ENCODE data around the gene STX18.

The STX18 gene

DNA sequence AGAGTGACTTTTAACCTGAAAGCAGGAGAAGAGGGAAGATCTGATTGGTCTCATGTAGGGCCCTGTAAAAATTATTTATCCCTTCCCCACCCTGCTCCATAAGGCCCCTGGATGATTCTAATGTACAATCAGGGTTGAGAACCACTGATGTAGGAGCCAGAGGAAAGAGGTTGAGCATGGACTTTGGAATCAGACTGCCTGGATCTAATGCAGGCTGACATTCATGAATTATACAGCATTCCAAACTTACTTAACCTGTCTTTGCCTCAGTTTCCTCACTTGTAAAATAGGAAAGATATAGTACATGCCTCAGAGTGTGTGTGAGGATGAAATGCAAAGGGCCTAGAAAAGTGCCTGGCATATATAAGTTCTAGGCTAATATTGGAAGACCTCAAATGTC is 47.0 kb downstream of the STX18 start:
- H3K4me3 ChIP-seq (ENCODE audit: low read depth, low read length), result no peak overlapping the region
- TF ChIP-seq, protein P1, sequence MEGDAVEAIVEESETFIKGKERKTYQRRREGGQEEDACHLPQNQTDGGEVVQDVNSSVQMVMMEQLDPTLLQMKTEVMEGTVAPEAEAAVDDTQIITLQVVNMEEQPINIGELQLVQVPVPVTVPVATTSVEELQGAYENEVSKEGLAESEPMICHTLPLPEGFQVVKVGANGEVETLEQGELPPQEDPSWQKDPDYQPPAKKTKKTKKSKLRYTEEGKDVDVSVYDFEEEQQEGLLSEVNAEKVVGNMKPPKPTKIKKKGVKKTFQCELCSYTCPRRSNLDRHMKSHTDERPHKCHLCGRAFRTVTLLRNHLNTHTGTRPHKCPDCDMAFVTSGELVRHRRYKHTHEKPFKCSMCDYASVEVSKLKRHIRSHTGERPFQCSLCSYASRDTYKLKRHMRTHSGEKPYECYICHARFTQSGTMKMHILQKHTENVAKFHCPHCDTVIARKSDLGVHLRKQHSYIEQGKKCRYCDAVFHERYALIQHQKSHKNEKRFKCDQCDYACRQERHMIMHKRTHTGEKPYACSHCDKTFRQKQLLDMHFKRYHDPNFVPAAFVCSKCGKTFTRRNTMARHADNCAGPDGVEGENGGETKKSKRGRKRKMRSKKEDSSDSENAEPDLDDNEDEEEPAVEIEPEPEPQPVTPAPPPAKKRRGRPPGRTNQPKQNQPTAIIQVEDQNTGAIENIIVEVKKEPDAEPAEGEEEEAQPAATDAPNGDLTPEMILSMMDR (IDR thresholded peaks at IDR 0.05; ENCODE audit: low read depth, low read length, missing control alignments), result no peak
- in situ Hi-C loops (cut with HindIII; ENCODE audit: low sequenced_read_pairs), result no loop called here
- no peak for DNase-seq (ENCODE audit: low read depth)

DNA sequence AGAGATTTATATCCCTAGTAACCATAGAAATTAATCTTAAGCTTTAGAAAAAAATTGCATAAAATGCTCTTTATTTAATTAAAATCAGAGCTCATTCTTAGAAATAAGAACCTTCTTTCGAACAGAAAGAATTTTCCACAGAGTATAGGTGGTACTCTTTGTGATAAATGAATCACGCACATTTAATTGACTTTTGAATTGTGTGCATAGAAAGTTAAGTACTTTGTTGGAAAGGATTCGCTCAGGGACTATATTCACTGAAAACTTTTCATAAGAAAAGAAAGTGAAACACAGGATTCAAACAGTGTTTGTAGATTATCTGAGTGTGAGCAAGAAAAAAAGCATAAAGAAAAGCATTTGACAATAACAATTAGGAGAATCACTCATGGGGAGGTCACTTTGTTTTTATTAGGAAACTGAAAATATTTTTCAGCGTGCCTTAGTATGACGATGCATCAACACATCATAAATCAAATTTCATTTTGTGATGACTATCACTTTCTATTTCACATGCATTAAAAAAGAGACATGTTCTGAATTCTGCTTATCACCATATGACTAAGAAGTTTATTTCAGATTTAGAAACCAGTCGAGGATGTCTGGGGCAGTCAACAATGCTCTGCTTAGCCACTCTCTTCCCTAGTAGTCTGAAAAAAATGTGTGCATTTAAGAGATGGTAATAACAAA is 49.5 kb downstream of the STX18 start:
- TF ChIP-seq, protein P1 (IDR thresholded peaks at IDR 0.05; ENCODE audit: low read depth, low read length, missing control alignments), result no peak
- in situ Hi-C loops (cut with HindIII; ENCODE audit: low sequenced_read_pairs), result no loop called here
- H3K4me3 ChIP-seq (ENCODE audit: low read depth, low read length), result no peak overlapping the region
- DNase-seq (ENCODE audit: low read depth), result no peak

DNA sequence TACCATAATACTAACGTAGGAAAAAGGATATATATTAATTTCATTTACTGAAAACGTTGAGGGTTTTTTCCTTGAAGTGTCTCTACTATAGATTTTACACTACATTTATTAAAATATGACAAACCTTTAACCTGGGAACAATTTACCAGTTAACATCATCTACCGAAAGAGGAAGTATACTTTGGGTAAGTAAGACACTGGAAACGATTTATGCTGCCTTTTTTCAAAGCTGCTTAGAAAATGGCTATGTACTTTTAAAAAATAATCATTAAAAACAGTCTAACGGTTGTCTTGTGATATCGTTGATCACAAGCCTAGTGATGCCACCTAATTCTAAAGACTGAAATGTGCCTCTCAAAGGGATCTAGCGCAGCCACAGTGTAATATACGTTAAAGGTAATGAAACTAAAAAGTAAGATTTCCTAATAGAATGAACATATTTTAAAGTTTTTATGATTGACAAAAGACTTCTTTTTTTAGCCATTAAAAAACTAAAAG is 50.4 kb downstream of the STX18 start:
- no peak for DNase-seq (ENCODE audit: low read depth)
- H3K4me3 ChIP-seq (ENCODE audit: low read depth, low read length), result no peak overlapping the region
- TF ChIP-seq, protein P1 (IDR thresholded peaks at IDR 0.05; ENCODE audit: low read depth, low read length, missing control alignments), result no peak
- in situ Hi-C loops (cut with HindIII; ENCODE audit: low sequenced_read_pairs), result no loop called here

DNA sequence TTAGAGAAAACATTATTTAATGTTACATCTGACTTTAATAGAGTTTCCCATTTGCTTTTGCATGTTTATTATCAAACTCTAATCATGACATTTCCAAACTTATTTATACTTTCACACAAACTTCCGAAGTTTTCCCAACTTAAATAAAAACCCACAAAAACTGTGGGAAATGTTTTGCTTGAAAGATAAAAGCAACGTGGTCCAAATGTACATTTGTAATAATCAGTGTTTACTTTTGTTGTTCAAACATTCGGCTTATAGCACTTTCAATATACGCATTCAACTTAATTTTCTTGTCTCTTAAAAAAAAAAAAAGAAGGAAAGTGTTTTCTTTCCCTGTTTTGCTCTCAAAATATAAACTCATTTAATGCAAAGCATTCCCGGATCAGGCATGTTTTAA is 51.0 kb downstream of the STX18 start:
- in situ Hi-C loops (cut with HindIII; ENCODE audit: low sequenced_read_pairs), result no loop called here
- TF ChIP-seq, protein P1 (IDR thresholded peaks at IDR 0.05; ENCODE audit: low read depth, low read length, missing control alignments), result no peak
- DNase-seq (ENCODE audit: low read depth), result no peak

DNA sequence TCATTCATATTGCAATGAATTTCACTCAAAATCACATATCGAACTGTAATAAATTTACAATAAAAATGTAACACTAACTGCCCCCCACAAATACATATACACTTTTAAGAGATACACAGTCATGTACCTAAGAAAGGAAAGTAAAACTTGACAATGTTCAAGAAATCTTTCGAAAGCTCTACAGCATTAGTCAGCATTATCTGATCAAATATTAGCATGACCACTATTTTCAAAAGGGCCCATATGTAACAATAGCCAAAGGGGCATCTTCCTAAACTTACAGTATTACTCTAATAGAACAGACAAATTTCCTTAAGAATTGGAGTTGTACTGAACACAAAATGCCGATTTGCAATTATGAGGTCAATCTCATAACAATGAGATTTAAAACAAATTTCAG is 51.8 kb downstream of the STX18 start:
- no peak overlapping the region for H3K4me3 ChIP-seq (ENCODE audit: low read depth, low read length)
- in situ Hi-C loops (cut with HindIII; ENCODE audit: low sequenced_read_pairs), result no loop called here
- no peak for DNase-seq (ENCODE audit: low read depth)
- TF ChIP-seq, protein P1 (IDR thresholded peaks at IDR 0.05; ENCODE audit: low read depth, low read length, missing control alignments), result no peak

More for the DNA sequence above, 51.0 kb downstream of the STX18 start:
- H3K4me3 ChIP-seq (ENCODE audit: low read depth, low read length), result no peak overlapping the region

DNA sequence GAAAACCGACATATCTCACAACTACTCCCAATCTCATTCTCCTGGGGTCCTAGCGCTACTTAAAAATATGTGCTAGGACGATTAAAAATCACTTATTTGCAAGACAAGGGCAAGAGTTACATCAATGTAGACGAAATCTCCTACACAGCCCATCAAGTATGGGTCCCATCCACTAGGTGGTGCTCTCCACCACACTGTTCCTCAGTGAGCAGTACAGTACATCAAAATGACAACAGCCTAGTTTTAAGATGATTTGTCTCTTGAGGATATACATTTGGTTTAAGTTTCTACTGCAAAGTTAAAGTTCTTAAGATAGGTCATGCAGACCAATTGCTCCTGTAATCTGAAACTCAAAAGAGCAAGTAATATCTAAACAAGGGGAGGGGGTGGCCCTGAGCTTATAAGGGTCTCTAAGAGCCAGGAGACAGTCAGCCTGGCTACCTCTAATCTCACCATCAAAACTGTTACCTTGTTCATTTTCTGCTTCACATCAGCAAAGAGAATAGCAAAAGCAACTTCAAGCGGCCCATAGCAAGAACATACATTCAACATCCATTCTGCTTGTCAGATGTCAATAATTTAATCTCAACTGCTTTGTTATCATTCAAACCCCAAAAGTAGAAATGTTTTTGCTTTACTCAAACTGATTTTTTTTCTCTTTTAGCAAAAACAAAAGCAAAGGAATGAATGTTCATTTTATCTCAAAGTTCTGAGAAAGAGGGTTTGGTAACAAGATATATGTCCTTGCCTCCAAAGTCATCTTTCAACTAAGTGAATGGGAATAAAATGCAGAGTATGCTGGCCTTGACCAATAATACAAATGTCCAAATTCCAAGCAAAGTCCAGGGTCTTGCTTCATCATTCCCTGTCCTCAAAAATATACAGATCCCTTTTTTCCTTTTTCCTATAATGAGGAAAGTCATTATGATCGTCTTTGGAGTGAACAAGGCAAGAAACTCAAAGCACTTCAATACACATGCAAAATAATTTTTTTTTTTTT is 53.1 kb downstream of the STX18 start:
- no peak overlapping the region for H3K4me3 ChIP-seq (ENCODE audit: low read depth, low read length)
- DNase-seq (ENCODE audit: low read depth), result peak; percentile 66
- TF ChIP-seq, protein P1 (IDR thresholded peaks at IDR 0.05; ENCODE audit: low read depth, low read length, missing control alignments), result peak; percentile 93
- in situ Hi-C loops (cut with HindIII; ENCODE audit: low sequenced_read_pairs), result no loop called here

All from astrocyte of the cerebellum (primary cell).